GM21447 (cell line): ENCODE measurements around the gene DGKE.

Experiments used
- ATAC-seq: cut with Tn5 transposase; IDR thresholded peaks from one replicate; pipeline ENCODE4 v1.9.1; 2021; ENCODE audit not compliant: unreplicated experiment

The DGKE gene

GRCh38 chr17:56887552-56888467 is 53.9 kb downstream of the DGKE start:
- no peak for ATAC-seq

DNA sequence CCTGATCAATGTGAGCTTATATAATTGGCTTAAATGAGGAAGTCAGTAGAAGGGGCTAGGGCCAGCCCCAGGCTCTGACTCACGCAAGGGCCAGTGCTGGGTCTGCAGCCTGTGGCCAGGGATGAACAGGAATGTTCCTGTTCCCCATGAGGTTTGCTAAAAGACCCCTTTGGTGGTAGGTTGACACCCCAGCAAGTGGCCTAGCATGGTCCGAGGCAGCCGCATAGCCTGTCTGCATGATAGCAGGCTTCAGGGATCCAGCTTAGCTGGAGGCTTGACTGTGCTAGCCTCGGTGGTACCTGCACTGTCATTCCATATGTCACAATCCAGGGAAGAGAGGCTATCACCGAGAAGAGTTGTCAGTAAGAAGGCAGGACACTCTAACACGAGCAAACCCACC is 56.4 kb downstream of the DGKE start:
- no peak for ATAC-seq

GRCh38 chr17:56890906-56891674 is 57.1 kb downstream of the DGKE start:
- no peak for ATAC-seq

GRCh38 chr17:56891751-56892150 is 57.8 kb downstream of the DGKE start:
- no peak for ATAC-seq

DNA sequence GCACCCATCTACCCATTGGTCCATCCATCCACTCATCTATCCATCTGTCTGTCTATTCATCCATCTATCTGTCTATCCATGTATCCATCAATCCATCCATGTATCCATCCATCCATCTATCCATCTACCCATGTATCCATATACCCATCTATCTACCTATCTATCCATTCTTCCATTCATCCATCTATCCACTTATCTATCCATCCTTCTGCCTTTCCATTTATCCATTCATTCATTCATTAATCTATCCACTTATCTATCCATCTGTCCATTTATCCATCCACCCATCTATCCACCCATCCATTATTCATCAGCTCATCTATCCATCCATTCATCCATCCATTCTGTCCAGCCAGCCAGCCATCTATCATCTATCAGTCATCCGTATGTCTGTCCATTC is 58.4 kb downstream of the DGKE start:
- ATAC-seq, result no peak

- ATAC-seq, result no peak
Observed at GRCh38 chr17:56893503-56893902, 59.6 kb downstream of the DGKE start.

DNA sequence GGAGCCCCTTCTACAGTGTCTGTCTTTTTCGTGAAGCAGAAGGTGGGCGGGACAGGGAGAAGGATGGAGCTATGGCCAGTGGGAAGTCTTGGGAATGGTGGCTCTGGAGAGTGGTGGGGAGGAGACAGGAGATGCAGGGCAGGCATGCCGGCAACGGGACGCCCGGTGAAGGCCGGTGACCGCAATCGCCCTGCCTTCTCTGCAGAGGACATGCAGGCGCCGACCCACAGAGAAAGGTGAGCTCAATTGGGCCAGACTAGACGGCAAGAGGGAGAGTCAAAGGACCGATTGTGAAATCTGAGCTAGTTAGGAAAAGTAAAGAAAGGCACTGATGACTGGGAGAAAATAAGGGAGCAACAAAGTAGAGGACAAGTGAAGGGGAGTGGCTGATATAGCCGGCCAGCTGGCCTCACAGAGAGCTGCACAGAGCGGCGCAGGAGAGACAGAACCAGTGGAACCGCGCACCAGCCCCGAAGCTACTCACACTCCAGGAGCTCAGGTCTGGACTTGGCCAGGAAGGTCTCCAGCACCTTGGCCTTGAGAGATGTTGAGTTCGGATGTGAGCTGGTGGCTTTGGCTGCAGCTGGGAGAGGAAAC is 61.0 kb downstream of the DGKE start:
- no peak for ATAC-seq

- no peak for ATAC-seq
Observed at GRCh38 chr17:56896217-56896967, 62.4 kb downstream of the DGKE start.

DNA sequence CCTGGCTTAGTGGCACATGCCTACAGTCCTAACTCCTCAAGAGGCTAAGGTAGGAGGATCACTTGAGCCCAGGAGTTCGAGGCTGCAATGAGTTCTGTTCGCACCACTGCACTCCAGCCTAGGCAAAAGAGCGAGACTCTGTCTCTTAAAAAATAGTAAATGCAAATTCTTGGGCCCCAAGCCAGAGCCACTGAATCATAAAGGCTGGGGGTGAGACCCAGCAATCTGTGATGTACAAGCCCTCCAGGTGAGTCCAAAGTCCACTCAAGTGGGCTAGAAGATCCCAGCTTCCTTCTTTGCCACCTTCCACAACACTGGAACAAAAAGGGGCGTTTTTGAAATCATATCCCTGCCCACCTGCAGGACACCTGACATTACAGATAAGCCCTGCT is 63.0 kb downstream of the DGKE start:
- no peak for ATAC-seq

DNA sequence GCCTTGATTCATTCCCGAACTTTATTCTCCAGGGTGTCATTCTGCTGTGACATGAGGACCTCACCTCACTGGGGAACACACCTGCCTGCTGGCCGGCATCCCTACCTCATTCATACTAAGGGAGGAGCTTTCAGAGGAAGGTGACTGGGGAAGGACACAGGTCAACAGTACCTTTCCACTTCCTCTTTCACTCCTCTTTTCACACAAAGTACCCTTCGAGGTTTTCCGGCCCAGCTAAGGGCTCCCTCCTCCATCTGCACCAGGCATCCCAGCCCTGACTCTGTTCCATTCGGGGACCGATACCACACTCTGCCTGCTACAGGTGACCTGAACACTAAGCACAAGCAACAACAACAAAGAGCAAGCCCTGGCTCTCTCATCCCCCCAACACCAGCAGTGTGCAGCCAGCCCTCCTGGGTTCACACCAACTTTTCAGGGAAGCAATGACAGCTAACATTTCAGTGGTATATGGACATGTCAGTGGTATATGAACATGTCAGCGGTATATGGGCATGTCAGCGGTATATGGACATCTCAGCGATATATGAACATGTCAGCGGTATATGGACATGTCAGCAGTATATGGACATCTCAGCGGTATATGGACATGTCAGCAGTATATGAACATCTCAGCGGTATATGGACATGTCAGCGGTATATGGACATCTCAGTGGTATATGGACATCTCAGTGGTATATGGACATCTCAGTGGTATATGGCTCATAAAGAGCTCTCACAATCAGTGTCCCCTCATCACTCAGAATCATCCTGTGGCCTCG is 63.9 kb downstream of the DGKE start:
- ATAC-seq, result peak; percentile 63

GRCh38 chr17:56898874-56899273 is 64.9 kb downstream of the DGKE start:
- ATAC-seq, result no peak

DNA sequence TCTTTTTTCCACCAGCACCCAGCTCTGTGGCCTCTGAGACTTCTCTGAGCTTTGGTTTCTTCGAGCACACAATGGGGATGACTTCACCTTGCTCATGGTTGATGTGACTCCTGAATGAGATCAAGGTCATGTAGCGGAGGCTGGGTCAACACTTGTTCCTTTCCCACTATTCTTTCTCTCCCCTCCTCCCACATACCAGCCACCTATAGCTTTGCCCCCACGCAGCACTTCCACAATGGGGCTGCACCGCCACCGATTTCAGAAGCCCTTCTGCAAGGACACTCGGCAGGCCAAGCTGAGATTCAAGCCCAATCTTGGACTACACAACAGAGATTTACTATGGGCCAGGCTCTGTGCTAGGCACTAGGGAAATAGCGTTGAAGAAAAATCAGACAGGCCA is 65.5 kb downstream of the DGKE start:
- ATAC-seq, result no peak

DNA sequence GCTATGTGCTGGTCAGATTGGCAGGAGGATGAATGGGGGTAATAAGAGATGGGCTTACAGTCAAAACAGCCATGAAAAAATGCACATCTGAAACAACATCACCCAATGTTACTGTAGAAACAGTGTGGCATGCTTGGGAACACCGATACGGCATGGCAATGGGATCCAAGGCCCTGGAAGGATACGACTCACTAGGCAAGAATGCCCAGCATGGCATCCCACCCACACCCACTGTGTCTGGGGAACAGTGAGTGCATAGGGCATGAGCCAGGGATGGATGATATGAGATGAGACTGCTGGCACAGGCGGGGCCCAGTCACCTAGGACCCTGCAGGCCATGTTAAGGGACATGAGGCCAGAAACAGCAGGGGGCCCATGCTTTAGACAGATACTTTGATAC is 68.4 kb downstream of the DGKE start:
- no peak for ATAC-seq

GRCh38 chr17:56903560-56903959 is 69.6 kb downstream of the DGKE start:
- no peak for ATAC-seq

DNA sequence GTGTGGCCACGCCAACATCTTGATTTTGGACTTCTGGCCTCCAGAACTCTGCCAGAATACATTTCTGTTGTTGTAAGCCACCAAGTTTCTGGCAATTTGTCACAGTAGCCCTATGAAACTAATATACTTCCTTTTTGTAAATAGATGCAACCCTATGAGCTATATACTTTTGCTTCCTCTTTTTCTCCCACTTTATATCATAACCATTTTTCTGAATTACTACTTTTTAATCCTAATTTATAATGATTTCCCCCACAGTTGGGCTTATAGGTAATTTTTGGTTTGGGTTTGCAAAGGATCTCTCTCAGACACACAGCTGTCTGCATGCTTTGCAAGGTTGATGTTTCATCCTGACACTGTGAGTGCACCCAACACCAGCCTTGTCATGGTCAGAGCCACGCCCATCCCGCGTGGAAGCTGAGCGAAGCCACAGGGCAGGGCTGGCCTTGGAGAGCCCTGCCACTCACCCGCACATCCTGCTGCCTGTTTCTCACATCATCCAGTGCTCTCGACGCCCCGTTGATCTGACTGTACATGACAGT is 74.1 kb downstream of the DGKE start:
- peak; percentile 79 for ATAC-seq

- ATAC-seq, result no peak
Observed at GRCh38 chr17:56909742-56910508, 76.0 kb downstream of the DGKE start.

- no peak for ATAC-seq
Observed at GRCh38 chr17:56910509-56911235, 76.7 kb downstream of the DGKE start.

- no peak for ATAC-seq
Observed at GRCh38 chr17:56912105-56912999, 78.4 kb downstream of the DGKE start.
